Immature natural killer cell (primary cell): ENCODE measurements around the gene MAP7. TPM values are rescaled to one million over a fixed set of nuclear protein-coding genes. Genes with fewer than 3 reads are reported as not detected.
A peak's percentile ranks its signal among the peaks of the same experiment; 100 is the strongest.
"Not testable (repeated sequence)": the region's sequence is repeated elsewhere in the genome, so short reads cannot be mapped to it uniquely, and the experiment has no call there.

Experiments used
- DNase-seq, 3 donors: peaks; one replicate each; pipeline ENCODE4 v3.0.0; 2022; ENCODE audit warnings: mixed read lengths in 1 of 3
- H3K27ac Mint-ChIP-seq, 6 donors: one replicate each; pipeline ENCODE4 v1.8.0; 2020; ENCODE audit warnings: mixed read lengths in 6 of 6, mild to moderate bottlenecking in 5 of 6, inconsistent platforms in 4 of 6, moderate library complexity in 3 of 6
- H3K27me3 Mint-ChIP-seq, 3 donors: one replicate each; pipeline ENCODE4 v1.8.0; 2020 to 2021; ENCODE audit warnings: low read depth in 3 of 3, mild to moderate bottlenecking in 3 of 3, mixed read lengths in 3 of 3, moderate library complexity in 3 of 3, inconsistent platforms in 1 of 3
- H3K36me3 Mint-ChIP-seq, 3 donors: one replicate each; pipeline ENCODE4 v1.8.0; 2020; ENCODE audit warnings: mixed read lengths in 3 of 3, inconsistent platforms in 2 of 3, mild to moderate bottlenecking in 2 of 3
- H3K4me1 Mint-ChIP-seq, 2 donors: one replicate each; pipeline ENCODE4 v1.8.0; 2020; ENCODE audit warnings: inconsistent platforms in 2 of 2, mild to moderate bottlenecking in 2 of 2, mixed read lengths in 2 of 2, moderate library complexity in 1 of 2
- H3K4me3 Mint-ChIP-seq, 5 donors: one replicate each; pipeline ENCODE4 v1.8.0; 2020; ENCODE audit warnings: mild to moderate bottlenecking in 5 of 5, mixed read lengths in 5 of 5, inconsistent platforms in 3 of 5, moderate library complexity in 3 of 5
- H3K9me3 Mint-ChIP-seq, 6 donors: one replicate each; pipeline ENCODE4 v1.8.0; 2020; ENCODE audit warnings: mild to moderate bottlenecking in 6 of 6, mixed read lengths in 6 of 6, inconsistent platforms in 4 of 6, moderate library complexity in 3 of 6
- polyA plus RNA-seq, 3 donors: library from polyadenylated mRNA; unstranded; fragments of 300-500 nt; fragmentation: Illumina TruSeq; gene quantifications; one replicate each; pipeline ENCODE4 v1.2.3, GENCODE V29; 2021

MAP7 gene
- polyA plus RNA-seq, 3 donors from 2014 or later = 0.07 to 0.41 TPM; not detected in 1

- Mint-ChIP-seq H3K9me3 (no peaks in the 10 kb centered on the region), H3K27me3 (peaks cover 0 to 2% (median 2%) of the 10 kb centered on the region in 3 donors), H3K4me3 (no peak overlapping the region), H3K27ac (no peak overlapping the region), H3K4me1 (peaks cover 0 to 5% of the 10 kb centered on the region in 2 donors), H3K36me3 (no peaks in the 10 kb centered on the region)
- no peak for DNase-seq
These were observed 230.5 kb downstream of the MAP7 start for GRCh38 chr6:136319732-136320131.

- Mint-ChIP-seq H3K9me3 (no peaks in the 10 kb centered on the region), H3K27ac (no peak overlapping the region), H3K36me3 (no peaks in the 10 kb centered on the region)
These were observed 231.5 kb downstream of the MAP7 start for GRCh38 chr6:136318676-136319075.

GRCh38 chr6:136317971-136318370, 232.3 kb downstream of the MAP7 start:
- no peaks in the 10 kb centered on the region for H3K9me3 Mint-ChIP-seq
- no peak for DNase-seq
- peaks cover 0 to 5% of the 10 kb centered on the region in 2 donors for H3K4me1 Mint-ChIP-seq
- peak overlapping the region in 1 of 6 donors; percentile 11 for H3K27ac Mint-ChIP-seq
- H3K27me3 Mint-ChIP-seq = peaks cover 0 to 3% (median 2%) of the 10 kb centered on the region in 3 donors
- no peaks in the 10 kb centered on the region for H3K36me3 Mint-ChIP-seq
- H3K4me3 Mint-ChIP-seq = no peak overlapping the region

More at GRCh38 chr6:136318676-136319075, 231.5 kb downstream of the MAP7 start:
- no peak overlapping the region for H3K4me3 Mint-ChIP-seq
- no peak for DNase-seq
- peaks cover 0 to 2% (median 2%) of the 10 kb centered on the region in 3 donors for H3K27me3 Mint-ChIP-seq
- H3K4me1 Mint-ChIP-seq = peaks cover 0 to 5% of the 10 kb centered on the region in 2 donors

- peaks cover 0 to 3% (median 2%) of the 10 kb centered on the region in 3 donors for H3K27me3 Mint-ChIP-seq
- peaks cover 0 to 5% of the 10 kb centered on the region in 2 donors for H3K4me1 Mint-ChIP-seq
- DNase-seq = peak; percentile 55 to 69 (median 63)
- no peaks in the 10 kb centered on the region for H3K36me3 Mint-ChIP-seq
- H3K4me3 Mint-ChIP-seq = no peak overlapping the region
- no peak overlapping the region for H3K27ac Mint-ChIP-seq
- H3K9me3 Mint-ChIP-seq = no peaks in the 10 kb centered on the region
These were observed 233.1 kb downstream of the MAP7 start for GRCh38 chr6:136317021-136317694.

GRCh38 chr6:136315594-136315993, 234.6 kb downstream of the MAP7 start:
- no peak overlapping the region for H3K27ac Mint-ChIP-seq
- no peaks in the 10 kb centered on the region for H3K9me3 Mint-ChIP-seq
- H3K36me3 Mint-ChIP-seq = no peaks in the 10 kb centered on the region
- H3K4me1 Mint-ChIP-seq = peaks cover 0 to 5% of the 10 kb centered on the region in 2 donors
- H3K27me3 Mint-ChIP-seq = peaks cover 0 to 4% (median 3%) of the 10 kb centered on the region in 3 donors
- no peak overlapping the region for H3K4me3 Mint-ChIP-seq
- DNase-seq = no peak

- Mint-ChIP-seq H3K4me3 (no peak overlapping the region), H3K9me3 (no peaks in the 10 kb centered on the region), H3K27ac (no peak overlapping the region), H3K27me3 (peaks cover 0 to 3% (median 2%) of the 10 kb centered on the region in 3 donors), H3K4me1 (peaks cover 0 to 5% of the 10 kb centered on the region in 2 donors), H3K36me3 (no peaks in the 10 kb centered on the region)
- no peak for DNase-seq
These were observed 237.2 kb downstream of the MAP7 start for GRCh38 chr6:136312975-136313374.

- H3K27ac Mint-ChIP-seq = no peak overlapping the region
- DNase-seq = no peak
- no peaks in the 10 kb centered on the region for H3K36me3 Mint-ChIP-seq
- no peak overlapping the region for H3K4me3 Mint-ChIP-seq
- H3K9me3 Mint-ChIP-seq = no peaks in the 10 kb centered on the region
- no peaks in the 10 kb centered on the region for H3K4me1 Mint-ChIP-seq
- H3K27me3 Mint-ChIP-seq = peaks cover 0 to 2% (median 2%) of the 10 kb centered on the region in 3 donors
These were observed 240.4 kb downstream of the MAP7 start for GRCh38 chr6:136309729-136310311.

- H3K27ac Mint-ChIP-seq = no peak overlapping the region
- H3K4me1 Mint-ChIP-seq = no peaks in the 10 kb centered on the region
- no peaks in the 10 kb centered on the region for H3K36me3 Mint-ChIP-seq
- no peaks in the 10 kb centered on the region for H3K9me3 Mint-ChIP-seq
- H3K27me3 Mint-ChIP-seq = peaks cover 0 to 2% (median 2%) of the 10 kb centered on the region in 3 donors
- H3K4me3 Mint-ChIP-seq = no peak overlapping the region
- no peak for DNase-seq
These were observed 241.1 kb downstream of the MAP7 start for GRCh38 chr6:136309171-136309570.

- H3K27ac Mint-ChIP-seq, H3K9me3 Mint-ChIP-seq, DNase-seq, H3K36me3 Mint-ChIP-seq, H3K27me3 Mint-ChIP-seq, H3K4me3 Mint-ChIP-seq, H3K4me1 Mint-ChIP-seq: not testable (repeated sequence)
These were observed 241.8 kb downstream of the MAP7 start for GRCh38 chr6:136308469-136308868.

- no peak overlapping the region for H3K4me3 Mint-ChIP-seq
- H3K4me1 Mint-ChIP-seq = no peaks in the 10 kb centered on the region
- no peaks in the 10 kb centered on the region for H3K36me3 Mint-ChIP-seq
- H3K9me3 Mint-ChIP-seq = no peaks in the 10 kb centered on the region
- DNase-seq = no peak
- peaks cover 0 to 7% (median 0%) of the 10 kb centered on the region in 3 donors for H3K27me3 Mint-ChIP-seq
- H3K27ac Mint-ChIP-seq = peak overlapping the region in 1 of 6 donors; percentile 28
These were observed 242.9 kb downstream of the MAP7 start for GRCh38 chr6:136307351-136307750.

- peaks cover 0 to 5% (median 0%) of the 10 kb centered on the region in 3 donors for H3K27me3 Mint-ChIP-seq
- no peak for DNase-seq
- H3K36me3 Mint-ChIP-seq = no peaks in the 10 kb centered on the region
- no peaks in the 10 kb centered on the region for H3K4me1 Mint-ChIP-seq
- no peak overlapping the region for H3K27ac Mint-ChIP-seq
- no peaks in the 10 kb centered on the region for H3K9me3 Mint-ChIP-seq
- no peak overlapping the region for H3K4me3 Mint-ChIP-seq
These were observed 243.8 kb downstream of the MAP7 start for GRCh38 chr6:136306466-136306865.

- no peaks in the 10 kb centered on the region for H3K9me3 Mint-ChIP-seq
- H3K27ac Mint-ChIP-seq = no peak overlapping the region
- H3K36me3 Mint-ChIP-seq = no peaks in the 10 kb centered on the region
- no peak overlapping the region for H3K4me3 Mint-ChIP-seq
- no peak for DNase-seq
- H3K4me1 Mint-ChIP-seq = no peaks in the 10 kb centered on the region
- peaks cover 0 to 5% (median 3%) of the 10 kb centered on the region in 3 donors for H3K27me3 Mint-ChIP-seq
These were observed 245.8 kb downstream of the MAP7 start for GRCh38 chr6:136304410-136304809.

GRCh38 chr6:136303516-136303915, 246.7 kb downstream of the MAP7 start:
- H3K9me3 Mint-ChIP-seq = no peaks in the 10 kb centered on the region
- H3K4me3 Mint-ChIP-seq = no peak overlapping the region

GRCh38 chr6:136294621-136295020, 255.6 kb downstream of the MAP7 start:
- H3K9me3 Mint-ChIP-seq = no peaks in the 10 kb centered on the region
- no peak overlapping the region for H3K27ac Mint-ChIP-seq
- DNase-seq = no peak
- no peaks in the 10 kb centered on the region for H3K36me3 Mint-ChIP-seq
- peaks cover 17 to 25% of the 10 kb centered on the region in 2 donors for H3K4me1 Mint-ChIP-seq
- H3K27me3 Mint-ChIP-seq = peaks cover 10 to 15% (median 14%) of the 10 kb centered on the region in 3 donors
- no peak overlapping the region for H3K4me3 Mint-ChIP-seq

More at GRCh38 chr6:136303516-136303915, 246.7 kb downstream of the MAP7 start:
- Mint-ChIP-seq H3K27me3 (peaks cover 0 to 5% (median 3%) of the 10 kb centered on the region in 3 donors), H3K27ac (no peak overlapping the region), H3K36me3 (no peaks in the 10 kb centered on the region), H3K4me1 (no peaks in the 10 kb centered on the region)
- no peak for DNase-seq
